Left ventricle myocardium inferior (tissue), 1 donor: ENCODE measurements around the gene CATSPERB. TPM values are rescaled to one million over a fixed set of nuclear protein-coding genes. Genes with fewer than 3 reads are reported as not detected.
"Not testable (repeated sequence)": the region's sequence is repeated elsewhere in the genome, so short reads cannot be mapped to it uniquely, and the experiment has no call there.

ENCODE experiments used
- DNase-seq: peaks from one replicate; pipeline ENCODE4 v3.0.0-alpha.2; 2020
- H3K27ac ChIP-seq: fragments of 200-600 bp; replicated peaks from 2 replicates; pipeline ENCODE4 v1.8.0; 2021
- H3K27me3 ChIP-seq: fragments of 200-600 bp; 2 replicates; pipeline ENCODE4 v1.8.0; 2021; ENCODE audit warnings: low read depth
- H3K36me3 ChIP-seq: fragments of 200-600 bp; 2 replicates; pipeline ENCODE4 v1.8.0; 2021
- H3K4me1 ChIP-seq: fragments of 200-600 bp; 2 replicates; pipeline ENCODE4 v1.8.0; 2021
- H3K4me3 ChIP-seq: fragments of 200-600 bp; 2 replicates; pipeline ENCODE4 v1.8.0; 2021; ENCODE audit warnings: mild to moderate bottlenecking, moderate library complexity
- H3K9me3 ChIP-seq: fragments of 200-600 bp; replicated peaks from 2 replicates; pipeline ENCODE4 v1.8.0; 2021
- intact Hi-C: fragments of 100-400 bp; cut with micrococcal nuclease; formaldehyde crosslinking; loops from one replicate; pipeline ENCODE4 v1.11.0; 2022
- total RNA-seq: library from RNA; stranded (reverse); fragmentation: NEBNext Ultra II Directional; extraction: Animal tissue kit (Norgen Biotek cat#: 25700); gene quantifications from one replicate; pipeline ENCODE4 v1.2.1, GENCODE V29; 2021
- TF ChIP-seq, protein P1 (sequence below): fragments of 200-600 bp; IDR thresholded peaks from 2 replicates; pipeline ENCODE4 v1.8.0; 2021; ENCODE audit warnings: antibody characterized with exemption, mild to moderate bottlenecking, borderline replicate concordance
- donor health status: DM: no; HTN: yes; CAD: no; lungs with severe emphysema.

The CATSPERB gene
- total RNA-seq, 1 donor from 2014 or later = 0.99 TPM

DNA sequence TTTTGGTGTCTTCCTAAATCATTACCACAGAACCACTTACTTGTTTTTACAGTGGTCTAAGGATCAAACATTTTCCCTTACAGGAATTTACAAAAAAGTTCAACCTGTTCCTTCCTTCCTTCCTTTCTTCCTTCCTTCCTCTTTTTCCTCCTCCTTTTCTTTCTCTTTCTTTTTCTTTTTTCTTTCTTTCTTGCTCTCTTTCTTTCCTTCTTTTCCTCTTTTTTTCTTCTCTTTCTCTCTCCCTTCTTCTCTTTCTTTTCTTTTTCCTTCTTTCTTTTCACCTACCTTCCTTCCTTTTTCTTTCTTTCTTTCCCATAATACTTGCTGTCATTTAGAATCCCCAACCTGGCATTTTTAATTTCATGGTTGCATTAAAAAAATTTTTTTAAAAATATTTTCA is 162.6 kb downstream of the CATSPERB start:
- Histone ChIP-seq H3K4me3 (no peak overlapping the region), H3K27me3 (peaks cover 36% of the 10 kb centered on the region), H3K4me1 (peaks cover 5% of the 10 kb centered on the region), H3K36me3 (no peaks in the 10 kb centered on the region), H3K9me3 (no peaks in the 10 kb centered on the region), H3K27ac (no peak overlapping the region)
- TF ChIP-seq, protein P1, sequence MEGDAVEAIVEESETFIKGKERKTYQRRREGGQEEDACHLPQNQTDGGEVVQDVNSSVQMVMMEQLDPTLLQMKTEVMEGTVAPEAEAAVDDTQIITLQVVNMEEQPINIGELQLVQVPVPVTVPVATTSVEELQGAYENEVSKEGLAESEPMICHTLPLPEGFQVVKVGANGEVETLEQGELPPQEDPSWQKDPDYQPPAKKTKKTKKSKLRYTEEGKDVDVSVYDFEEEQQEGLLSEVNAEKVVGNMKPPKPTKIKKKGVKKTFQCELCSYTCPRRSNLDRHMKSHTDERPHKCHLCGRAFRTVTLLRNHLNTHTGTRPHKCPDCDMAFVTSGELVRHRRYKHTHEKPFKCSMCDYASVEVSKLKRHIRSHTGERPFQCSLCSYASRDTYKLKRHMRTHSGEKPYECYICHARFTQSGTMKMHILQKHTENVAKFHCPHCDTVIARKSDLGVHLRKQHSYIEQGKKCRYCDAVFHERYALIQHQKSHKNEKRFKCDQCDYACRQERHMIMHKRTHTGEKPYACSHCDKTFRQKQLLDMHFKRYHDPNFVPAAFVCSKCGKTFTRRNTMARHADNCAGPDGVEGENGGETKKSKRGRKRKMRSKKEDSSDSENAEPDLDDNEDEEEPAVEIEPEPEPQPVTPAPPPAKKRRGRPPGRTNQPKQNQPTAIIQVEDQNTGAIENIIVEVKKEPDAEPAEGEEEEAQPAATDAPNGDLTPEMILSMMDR = no peak
- no peak for DNase-seq
- intact Hi-C loops = no loop called here

GRCh38 chr14:91568626-91569025 is 163.3 kb downstream of the CATSPERB start:
- H3K27ac ChIP-seq = no peak overlapping the region
- DNase-seq = no peak

DNA sequence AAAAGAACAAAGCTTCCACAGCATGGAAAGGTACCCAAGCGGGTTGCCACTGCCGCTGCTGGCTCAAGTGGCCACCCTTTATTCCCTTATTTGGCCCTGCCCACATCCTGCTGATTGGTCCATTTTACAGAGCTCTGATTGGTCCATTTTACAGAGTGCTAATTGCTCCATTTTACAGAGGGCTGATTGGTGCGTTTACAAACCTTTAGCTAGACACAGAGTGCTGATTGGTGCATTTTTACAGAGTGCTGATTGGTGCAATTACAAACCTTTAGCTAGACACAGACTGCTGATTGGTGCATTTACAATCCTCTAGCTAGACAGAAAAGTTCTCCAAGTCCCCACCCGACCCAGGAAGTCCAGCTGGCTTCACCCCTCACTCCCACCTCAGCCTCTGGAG is 164.1 kb downstream of the CATSPERB start:
- peaks cover 24% of the 10 kb centered on the region for H3K27me3 ChIP-seq
- H3K4me1 ChIP-seq, DNase-seq, H3K36me3 ChIP-seq, intact Hi-C loops, H3K4me3 ChIP-seq, H3K27ac ChIP-seq, H3K9me3 ChIP-seq: not testable (repeated sequence)

More at GRCh38 chr14:91568626-91569025, 163.3 kb downstream of the CATSPERB start:
- H3K27me3 ChIP-seq = peaks cover 30% of the 10 kb centered on the region
- no peaks in the 10 kb centered on the region for H3K9me3 ChIP-seq
- H3K4me1 ChIP-seq = no peaks in the 10 kb centered on the region
- intact Hi-C loops = no loop called here
- no peaks in the 10 kb centered on the region for H3K36me3 ChIP-seq
- TF ChIP-seq, protein P1 = no peak
- no peak overlapping the region for H3K4me3 ChIP-seq

GRCh38 chr14:91555531-91555930 is 176.4 kb downstream of the CATSPERB start:
- no peaks in the 10 kb centered on the region for H3K4me1 ChIP-seq
- no peak overlapping the region for H3K4me3 ChIP-seq
- peaks cover 11% of the 10 kb centered on the region for H3K9me3 ChIP-seq
- H3K27me3 ChIP-seq = peaks cover 30% of the 10 kb centered on the region
- DNase-seq = no peak
- intact Hi-C loops = no loop called here
- TF ChIP-seq, protein P1 = no peak
- H3K36me3 ChIP-seq = no peaks in the 10 kb centered on the region
- no peak overlapping the region for H3K27ac ChIP-seq

- TF ChIP-seq, protein P1 = no peak
- peaks cover 9% of the 10 kb centered on the region for H3K9me3 ChIP-seq
- no peaks in the 10 kb centered on the region for H3K36me3 ChIP-seq
- H3K4me3 ChIP-seq = no peak overlapping the region
- intact Hi-C loops = no loop called here
- H3K4me1 ChIP-seq = no peaks in the 10 kb centered on the region
- no peak overlapping the region for H3K27ac ChIP-seq
- DNase-seq = no peak
- H3K27me3 ChIP-seq = peaks cover 32% of the 10 kb centered on the region
These were observed 177.2 kb downstream of the CATSPERB start for GRCh38 chr14:91554535-91555332.

DNA sequence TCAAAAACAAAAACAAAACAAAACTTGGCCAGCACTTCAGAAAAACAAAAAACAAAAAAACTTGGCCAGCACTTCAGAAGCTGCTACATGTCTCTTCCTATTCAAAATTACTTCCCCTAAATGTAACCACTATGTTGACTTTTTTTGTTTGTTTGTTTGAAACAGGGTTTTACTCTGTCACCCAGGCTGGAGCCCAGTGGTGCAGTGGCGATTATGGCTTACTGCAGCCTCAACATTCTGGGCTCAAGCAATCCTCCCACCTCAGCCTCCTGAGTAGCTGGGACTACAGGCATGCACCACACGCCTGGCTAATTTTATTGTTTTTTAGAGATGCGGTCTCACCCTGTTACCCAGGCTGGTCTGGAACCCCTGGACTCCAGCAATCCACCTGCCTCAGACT is 183.8 kb downstream of the CATSPERB start:
- TF ChIP-seq, protein P1 = no peak
- H3K27me3 ChIP-seq = peaks cover 38% of the 10 kb centered on the region
- no peaks in the 10 kb centered on the region for H3K4me1 ChIP-seq
- no peak for DNase-seq
- no peak overlapping the region for H3K4me3 ChIP-seq
- no peaks in the 10 kb centered on the region for H3K9me3 ChIP-seq
- no peaks in the 10 kb centered on the region for H3K36me3 ChIP-seq
- intact Hi-C loops = no loop called here
- H3K27ac ChIP-seq = no peak overlapping the region
